ENCODE data around the gene TTC13.

TTC13 gene

GRCh38 chr1:230877924-230878590, 100.6 kb downstream of the TTC13 start:
- no peak for TF ChIP-seq CTCF (conservative IDR thresholded peaks at IDR 0.05; ENCODE audit: low read depth)
- H3K27ac ChIP-seq, result no peak overlapping the region
- DNase-seq (ENCODE audit: low spot score), result no peak
- CTCF ChIA-PET, result no interaction called here
- POLR2A ChIA-PET (ENCODE audit: low non-redundant PET), result no interaction called here

- ChIA-PET POLR2A (ENCODE audit: low non-redundant PET) (no interaction called here), CTCF (no interaction called here)
- no peak overlapping the region for H3K27ac ChIP-seq
- TF ChIP-seq CTCF (conservative IDR thresholded peaks at IDR 0.05; ENCODE audit: low read depth), result no peak
- no peak for DNase-seq (ENCODE audit: low spot score)
Measured at GRCh38 chr1:230877146-230877923, 101.3 kb downstream of the TTC13 start.

- no peak for TF ChIP-seq CTCF (conservative IDR thresholded peaks at IDR 0.05; ENCODE audit: low read depth)
- no peak overlapping the region for H3K27ac ChIP-seq
- ChIA-PET POLR2A (ENCODE audit: low non-redundant PET) (no interaction called here), CTCF (no interaction called here)
- DNase-seq (ENCODE audit: low spot score), result no peak
Measured at GRCh38 chr1:230876660-230877059, 102.0 kb downstream of the TTC13 start.

- ChIA-PET POLR2A (ENCODE audit: low non-redundant PET) (no interaction called here), CTCF (interaction anchor here (0.7 kb wide), 2 partner anchors 20 to 692 kb away, joined by 3 to 4 read pairs; no protein-coding TSS in a partner anchor)
- DNase-seq (ENCODE audit: low spot score), result no peak
Measured at GRCh38 chr1:230875370-230875769, 103.3 kb downstream of the TTC13 start.

GRCh38 chr1:230870916-230871315, 107.7 kb downstream of the TTC13 start:
- CTCF ChIA-PET, result interaction anchor here (0.8 kb wide), 1 partner anchor 36 kb away, joined by 5 read pairs; no protein-coding TSS in a partner anchor
- no peak overlapping the region for H3K27ac ChIP-seq
- no peak for DNase-seq (ENCODE audit: low spot score)
- no peak for TF ChIP-seq CTCF (conservative IDR thresholded peaks at IDR 0.05; ENCODE audit: low read depth)
- POLR2A ChIA-PET (ENCODE audit: low non-redundant PET), result no interaction called here

More at GRCh38 chr1:230875370-230875769, 103.3 kb downstream of the TTC13 start:
- no peak overlapping the region for H3K27ac ChIP-seq
- no peak for TF ChIP-seq CTCF (conservative IDR thresholded peaks at IDR 0.05; ENCODE audit: low read depth)

- CTCF ChIA-PET, result no interaction called here
- DNase-seq (ENCODE audit: low spot score), result no peak
- H3K27ac ChIP-seq, result no peak overlapping the region
- TF ChIP-seq CTCF (conservative IDR thresholded peaks at IDR 0.05; ENCODE audit: low read depth), result no peak
- POLR2A ChIA-PET (ENCODE audit: low non-redundant PET), result interaction anchor here (0.6 kb wide), 1 partner anchor 341 kb away, joined by 5 read pairs; no protein-coding TSS in a partner anchor
Measured at GRCh38 chr1:230869500-230869899, 109.2 kb downstream of the TTC13 start.
